ENCODE measurements around the gene NMUR1. TPM values are rescaled to one million over a fixed set of nuclear protein-coding genes. Genes with fewer than 3 reads are reported as not detected.
"Not testable (repeated sequence)": the region's sequence is repeated elsewhere in the genome, so short reads cannot be mapped to it uniquely, and the experiment has no call there.

Gene NMUR1
- total RNA-seq, 4 donors from 2014 or later, result 0.21 to 2.5 (median 0.22) TPM; not detected in 1

GRCh38 chr2:231573698-231574421 is 43.6 kb upstream of the NMUR1 start:
- H3K27me3 ChIP-seq, result no peaks in the 10 kb centered on the region
- no peaks in the 10 kb centered on the region for H3K36me3 ChIP-seq
- peaks cover 0 to 5% (median 0%) of the 10 kb centered on the region in 4 donors for H3K4me1 ChIP-seq
- H3K27ac ChIP-seq, result no peak overlapping the region
- 73 to 76% methylated on average over 10 to 12 of the region's 15 CpGs for WGBS, 2 donors
- no peak overlapping the region for H3K4me3 ChIP-seq
- TF ChIP-seq, protein P1, sequence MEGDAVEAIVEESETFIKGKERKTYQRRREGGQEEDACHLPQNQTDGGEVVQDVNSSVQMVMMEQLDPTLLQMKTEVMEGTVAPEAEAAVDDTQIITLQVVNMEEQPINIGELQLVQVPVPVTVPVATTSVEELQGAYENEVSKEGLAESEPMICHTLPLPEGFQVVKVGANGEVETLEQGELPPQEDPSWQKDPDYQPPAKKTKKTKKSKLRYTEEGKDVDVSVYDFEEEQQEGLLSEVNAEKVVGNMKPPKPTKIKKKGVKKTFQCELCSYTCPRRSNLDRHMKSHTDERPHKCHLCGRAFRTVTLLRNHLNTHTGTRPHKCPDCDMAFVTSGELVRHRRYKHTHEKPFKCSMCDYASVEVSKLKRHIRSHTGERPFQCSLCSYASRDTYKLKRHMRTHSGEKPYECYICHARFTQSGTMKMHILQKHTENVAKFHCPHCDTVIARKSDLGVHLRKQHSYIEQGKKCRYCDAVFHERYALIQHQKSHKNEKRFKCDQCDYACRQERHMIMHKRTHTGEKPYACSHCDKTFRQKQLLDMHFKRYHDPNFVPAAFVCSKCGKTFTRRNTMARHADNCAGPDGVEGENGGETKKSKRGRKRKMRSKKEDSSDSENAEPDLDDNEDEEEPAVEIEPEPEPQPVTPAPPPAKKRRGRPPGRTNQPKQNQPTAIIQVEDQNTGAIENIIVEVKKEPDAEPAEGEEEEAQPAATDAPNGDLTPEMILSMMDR (IDR thresholded peaks at IDR 0.05), result no peak
- no peak for TF ChIP-seq POLR2A (IDR thresholded peaks at IDR 0.05)
- no peak for TF ChIP-seq EP300 (IDR thresholded peaks at IDR 0.05)
- DNase-seq (ENCODE audit: low spot score in 2 of 2), result no peak
- no peaks in the 10 kb centered on the region for H3K9me3 ChIP-seq

DNA sequence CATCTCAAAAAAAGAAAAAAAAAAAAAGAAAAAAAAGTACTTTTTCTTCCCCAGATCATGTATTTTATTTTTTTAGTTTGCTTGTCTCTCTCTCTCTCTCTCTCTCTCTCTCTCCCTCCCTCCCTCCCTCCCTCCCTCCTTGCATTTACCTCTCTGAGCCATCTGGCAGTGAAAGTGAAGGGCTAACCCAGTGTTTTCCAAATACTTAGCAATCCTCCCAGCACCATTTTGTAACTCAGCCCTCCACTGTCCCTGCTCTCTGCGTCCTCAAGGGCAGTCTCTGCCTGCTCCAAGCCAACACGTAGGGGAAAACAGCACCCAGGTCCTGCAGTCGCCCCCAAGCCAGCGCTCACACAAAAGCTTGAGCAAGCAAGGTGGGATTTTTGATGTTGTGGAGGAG is 42.9 kb upstream of the NMUR1 start:
- 62 to 89% methylated on average over 4 of the region's 4 CpGs for WGBS, 2 donors
- no peak for DNase-seq (ENCODE audit: low spot score in 2 of 2)
- TF ChIP-seq POLR2A (IDR thresholded peaks at IDR 0.05) (no peak), EP300 (IDR thresholded peaks at IDR 0.05) (no peak)
- TF ChIP-seq, protein P1 (IDR thresholded peaks at IDR 0.05), result no peak

DNA sequence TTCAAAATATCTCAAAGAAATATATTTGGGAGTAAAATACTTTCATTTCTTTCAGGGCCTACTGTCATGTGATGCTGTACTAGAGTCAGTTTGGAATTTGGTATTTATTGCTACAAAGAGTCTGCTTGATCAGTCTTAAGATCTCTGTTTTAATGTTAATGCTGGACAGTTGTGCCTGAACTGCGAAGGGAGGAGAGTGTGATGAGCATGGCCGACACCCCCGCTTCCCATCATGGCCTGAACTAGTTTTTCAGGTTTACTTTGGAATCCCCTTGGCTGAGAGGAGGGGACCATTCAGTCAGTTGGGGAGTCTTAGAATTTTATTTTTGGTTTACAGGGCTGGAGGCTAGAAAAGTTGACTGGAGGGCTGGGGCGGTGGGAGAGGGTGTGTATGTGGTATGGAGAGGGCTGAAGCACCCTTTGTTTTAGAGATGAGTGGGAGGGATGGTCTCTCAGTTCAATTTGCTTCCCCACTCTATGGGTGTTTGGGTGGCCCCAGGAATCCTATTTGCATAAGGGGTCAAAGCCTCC is 41.5 kb upstream of the NMUR1 start:
- peaks cover 0 to 5% (median 0%) of the 10 kb centered on the region in 4 donors for H3K4me1 ChIP-seq
- H3K4me3 ChIP-seq, result no peak overlapping the region
- TF ChIP-seq, protein P1 (IDR thresholded peaks at IDR 0.05), result no peak
- TF ChIP-seq EP300 (IDR thresholded peaks at IDR 0.05) (no peak), POLR2A (IDR thresholded peaks at IDR 0.05) (no peak)
- peaks cover 0 to 6% (median 0%) of the 10 kb centered on the region in 4 donors for H3K9me3 ChIP-seq
- H3K36me3 ChIP-seq, result no peaks in the 10 kb centered on the region
- WGBS, 2 donors, result 47 to 55% methylated on average over 4 of the region's 4 CpGs
- DNase-seq (ENCODE audit: low spot score in 2 of 2), result no peak
- no peaks in the 10 kb centered on the region for H3K27me3 ChIP-seq
- H3K27ac ChIP-seq, result peak overlapping the region in 3 of 4 donors; percentile 27 to 76 (median 57)

More for the DNA sequence above, 42.9 kb upstream of the NMUR1 start:
- no peak overlapping the region for H3K27ac ChIP-seq
- H3K4me3 ChIP-seq, result no peak overlapping the region
- H3K27me3 ChIP-seq, result no peaks in the 10 kb centered on the region
- no peaks in the 10 kb centered on the region for H3K9me3 ChIP-seq
- H3K36me3 ChIP-seq, result no peaks in the 10 kb centered on the region
- H3K4me1 ChIP-seq, result peaks cover 0 to 5% (median 0%) of the 10 kb centered on the region in 4 donors

DNA sequence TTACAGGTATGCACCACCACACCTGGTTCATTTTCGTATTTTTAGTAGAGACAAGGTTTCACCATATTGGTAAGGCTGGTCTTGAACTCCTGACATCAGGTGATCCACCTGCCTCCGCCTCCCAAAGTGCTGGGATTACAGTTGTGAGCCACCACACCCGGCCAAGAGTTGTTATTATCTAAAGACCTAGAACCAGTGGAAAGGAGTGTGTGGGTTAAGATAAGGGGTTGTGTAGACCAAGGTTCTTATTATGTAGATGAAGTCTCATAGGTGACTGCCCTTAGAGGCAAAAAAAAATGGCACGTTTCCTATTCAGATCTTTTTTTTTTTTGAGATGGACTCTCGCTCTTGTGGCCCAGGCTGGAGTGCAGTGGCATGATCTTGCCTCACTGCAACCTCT is 40.7 kb upstream of the NMUR1 start:
- H3K4me3 ChIP-seq; DNase-seq (ENCODE audit: low spot score in 2 of 2); H3K9me3 ChIP-seq; H3K27me3 ChIP-seq; H3K36me3 ChIP-seq; H3K4me1 ChIP-seq: not testable (repeated sequence)
- 83 to 91% methylated on average over 5 of the region's 5 CpGs for WGBS, 2 donors
- peak overlapping the region in 2 of 4 donors; percentile 57 to 76 for H3K27ac ChIP-seq

DNA sequence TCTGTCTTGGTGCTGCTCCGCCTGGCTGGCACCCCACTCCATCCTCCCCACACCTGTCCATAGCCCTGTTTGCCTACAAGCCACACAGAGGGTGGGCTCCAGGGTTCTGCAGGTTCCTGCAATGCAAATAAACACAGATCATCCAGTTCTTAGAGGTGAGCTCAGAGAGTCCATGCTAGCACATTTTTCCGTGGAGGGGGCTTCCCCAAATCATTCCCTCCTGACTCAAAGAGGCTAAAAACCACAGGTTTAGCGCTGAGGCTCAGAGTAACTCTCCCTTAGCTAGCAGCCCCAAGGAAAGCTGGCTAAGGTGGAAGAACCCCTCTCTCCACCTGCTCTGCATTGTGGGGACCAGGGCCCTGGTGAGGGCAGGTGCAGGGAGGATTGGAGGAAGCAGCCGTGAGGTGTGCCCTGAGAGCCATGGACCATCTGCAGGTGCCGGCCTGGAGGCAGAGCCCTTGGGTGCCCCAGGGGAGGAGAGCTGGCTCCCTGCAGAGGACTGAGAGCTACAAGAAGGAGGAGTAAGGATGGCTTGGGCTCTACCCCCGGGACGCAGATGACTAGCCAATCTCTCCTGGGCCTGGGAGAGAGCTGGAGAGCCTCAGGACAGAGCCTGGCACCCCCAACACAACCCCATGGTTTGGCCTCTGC is 38.7 kb upstream of the NMUR1 start:
- TF ChIP-seq, protein P1 (IDR thresholded peaks at IDR 0.05), result no peak
- TF ChIP-seq EP300 (IDR thresholded peaks at IDR 0.05) (no peak), POLR2A (IDR thresholded peaks at IDR 0.05) (no peak)
- H3K9me3 ChIP-seq, result peaks cover 0 to 6% (median 0%) of the 10 kb centered on the region in 4 donors
- H3K27ac ChIP-seq, result no peak overlapping the region
- H3K36me3 ChIP-seq, result no peaks in the 10 kb centered on the region
- H3K27me3 ChIP-seq, result no peaks in the 10 kb centered on the region
- H3K4me3 ChIP-seq, result no peak overlapping the region
- no peak for DNase-seq (ENCODE audit: low spot score in 2 of 2)
- peaks cover 0 to 5% (median 0%) of the 10 kb centered on the region in 4 donors for H3K4me1 ChIP-seq
- WGBS, 2 donors, result 86 to 90% methylated on average over 6 to 7 of the region's 7 CpGs

Data from tibial nerve (tissue), 4 donors.